Activated CD8-positive, alpha-beta memory T cell treated with anti-CD3 and anti-CD28 coated beads for 36 hours (primary cell): ENCODE measurements around the gene AK6. TPM values are rescaled to one million over a fixed set of nuclear protein-coding genes. Genes with fewer than 3 reads are reported as not detected.

Source experiments
- CTCF ChIA-PET: fragments of 350-600 bp; sonication (Branson Sonifier 250); formaldehyde crosslinking; loops from one replicate; lab custom pipeline; 2021; ENCODE audit warnings: antibody characterized with exemption; lab: Charles Lee
- POLR2A ChIA-PET: fragments of 350-600 bp; sonication (Branson Sonifier 250); formaldehyde crosslinking; loops from one replicate; lab custom pipeline; 2021; ENCODE audit warnings: antibody characterized with exemption; lab: Charles Lee
- total RNA-seq, 2 experiments: library from RNA; stranded (reverse); gene quantifications; one replicate each; pipeline ENCODE4 v1.2.3, GENCODE V29; 2021

AK6 gene
- total RNA-seq: 100 to 1,000 TPM; 110 to 112 TPM

GRCh38 chr5:69369340-69370121 lies at the start of gene AK6, which contains the start of the genes RAD17 and TAF9:
AK6 (minus strand) TSS chr5:69369520; CDS start chr5:69369490, 30 bp downstream.
RAD17 (plus strand) TSS chr5:69369818; CDS start chr5:69372209, 2,391 bp downstream.
TAF9 (minus strand) TSS chr5:69369520; CDS start chr5:69365737, 3,783 bp downstream.
- CTCF ChIA-PET: interaction anchor here (0.6 to 1.2 kb wide), 3 partner anchors 34 to 327 kb away, joined by 3 to 5 read pairs (median 3); partner anchors contain the start of gene SLC30A5

GRCh38 chr5:69418554-69418953 lies 49.2 kb upstream of the AK6 start:
- ChIA-PET CTCF (no interaction called here), POLR2A (no interaction called here)

More at GRCh38 chr5:69369340-69370121, at the start of gene AK6, which contains the start of the genes RAD17 and TAF9:
- POLR2A ChIA-PET: interaction anchor here (1.5 kb wide), 1 partner anchor 276 kb away, joined by 3 read pairs; the partner anchor contains the start of gene SLC30A5

- ChIA-PET CTCF (no interaction called here), POLR2A (no interaction called here)
Measured at GRCh38 chr5:69416699-69417098, 47.4 kb upstream of the AK6 start.

GRCh38 chr5:69416180-69416579 lies 46.9 kb upstream of the AK6 start:
- ChIA-PET POLR2A (no interaction called here), CTCF (no interaction called here)

- CTCF ChIA-PET: no interaction called here
- POLR2A ChIA-PET: no interaction called here
Measured at GRCh38 chr5:69415584-69415958, 46.3 kb upstream of the AK6 start.

GRCh38 chr5:69414885-69415583 lies 45.7 kb upstream of the AK6 start, which contains the start of gene MARVELD2:
MARVELD2 (plus strand) TSS chr5:69415116; CDS start chr5:69419386, 4,270 bp downstream.
- POLR2A ChIA-PET: no interaction called here
- CTCF ChIA-PET: no interaction called here

GRCh38 chr5:69404659-69405330 lies 35.5 kb upstream of the AK6 start:
- CTCF ChIA-PET: interaction anchor here (0.7 kb wide), 1 partner anchor 11 kb away, joined by 3 read pairs; no protein-coding TSS in a partner anchor
- POLR2A ChIA-PET: no interaction called here

GRCh38 chr5:69378376-69378775 lies 9.1 kb upstream of the AK6 start:
- POLR2A ChIA-PET: no interaction called here

GRCh38 chr5:69374911-69375446 lies 5.7 kb upstream of the AK6 start:
- ChIA-PET CTCF (no interaction called here), POLR2A (no interaction called here)

More at GRCh38 chr5:69378376-69378775, 9.1 kb upstream of the AK6 start:
- CTCF ChIA-PET: no interaction called here

- POLR2A ChIA-PET: no interaction called here
Measured at GRCh38 chr5:69372394-69372793, 3.1 kb upstream of the AK6 start.

GRCh38 chr5:69370335-69370734 lies 1.0 kb upstream of the AK6 start:
- ChIA-PET CTCF (interaction anchor here (0.6 to 1.2 kb wide), 3 partner anchors 35 to 327 kb away, joined by 3 to 5 read pairs (median 3); partner anchors contain the start of gene SLC30A5), POLR2A (interaction anchor here (1.5 kb wide), 1 partner anchor 277 kb away, joined by 3 read pairs; the partner anchor contains the start of gene SLC30A5)

More at GRCh38 chr5:69372394-69372793, 3.1 kb upstream of the AK6 start:
- CTCF ChIA-PET: interaction anchor here (0.6 to 2.1 kb wide), 2 partner anchors 14 to 279 kb away, joined by 6 to 7 read pairs; partner anchors contain the start of gene SLC30A5

GRCh38 chr5:69368458-69369339 lies 621 bp downstream of the AK6 start:
- POLR2A ChIA-PET: no interaction called here
- CTCF ChIA-PET: no interaction called here

- ChIA-PET CTCF (interaction anchor here (1.0 kb wide), 1 partner anchor 324 kb away, joined by 3 read pairs; no protein-coding TSS in a partner anchor), POLR2A (interaction anchor here (0.7 kb wide), 2 partner anchors 157 to 165 kb away, joined by 3 to 7 read pairs; no protein-coding TSS in a partner anchor)
Measured at GRCh38 chr5:69367697-69368279, 1.5 kb downstream of the AK6 start.

GRCh38 chr5:69364850-69365249 lies 4.5 kb downstream of the AK6 start:
- POLR2A ChIA-PET: no interaction called here
- CTCF ChIA-PET: interaction anchor here (2.7 kb wide), 1 partner anchor 271 kb away, joined by 8 read pairs; the partner anchor contains the start of gene SLC30A5

- POLR2A ChIA-PET: no interaction called here
- CTCF ChIA-PET: no interaction called here
Measured at GRCh38 chr5:69364414-69364813, 4.9 kb downstream of the AK6 start.

- ChIA-PET POLR2A (no interaction called here), CTCF (interaction anchor here (1.9 kb wide), 1 partner anchor 267 kb away, joined by 4 read pairs; the partner anchor contains the start of gene SLC30A5)
Measured at GRCh38 chr5:69360442-69360841, 8.9 kb downstream of the AK6 start.

- POLR2A ChIA-PET: no interaction called here
- CTCF ChIA-PET: no interaction called here
Measured at GRCh38 chr5:69359699-69360098, 9.6 kb downstream of the AK6 start.
